ENCODE measurements around the gene PUM2.

PUM2 gene

DNA sequence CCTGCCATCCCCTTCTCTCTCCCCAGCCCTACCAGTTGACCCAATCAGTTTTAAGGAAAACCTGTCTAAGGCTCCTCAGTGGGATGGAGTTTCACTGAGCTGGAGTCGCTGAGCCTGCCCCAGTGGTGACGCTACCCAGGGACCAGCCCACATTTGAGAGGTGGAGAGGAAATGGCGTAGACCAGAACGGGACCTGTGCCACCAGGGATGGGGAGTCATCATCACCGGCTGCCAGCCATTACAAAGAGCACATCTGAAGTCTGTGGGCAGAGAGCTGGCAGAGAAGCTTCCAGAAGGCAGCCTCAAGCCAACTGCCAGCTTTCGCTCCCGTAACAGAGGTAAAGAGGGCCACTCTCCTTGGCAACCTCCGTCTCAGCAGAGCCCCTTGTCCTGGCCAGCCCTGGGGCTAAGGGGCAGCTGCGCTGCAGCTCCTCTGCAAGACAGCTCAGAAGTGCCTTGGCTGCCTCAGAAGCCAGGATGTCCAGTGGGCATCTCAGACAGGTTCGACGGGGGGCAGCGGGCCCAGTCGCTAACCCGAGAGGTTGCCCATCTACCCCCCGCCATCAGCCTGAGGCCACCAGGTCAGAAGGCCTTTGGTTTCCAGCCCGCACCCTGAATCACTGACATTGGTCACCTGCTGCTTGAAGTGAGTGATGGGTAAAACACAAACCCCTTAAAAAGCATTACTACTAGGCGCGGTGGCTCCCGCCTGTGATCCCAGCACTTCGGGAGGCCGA lies 141.1 kb downstream of the PUM2 start:
- DNase-seq (ENCODE audit: low read depth, low spot score), result no peak
- in situ Hi-C loops (cut with HindIII; ENCODE audit: low sequenced_read_pairs), result no loop called here
- H3K4me3 ChIP-seq (ENCODE audit: low read depth, low read length), result no peak overlapping the region
- TF ChIP-seq, protein P1, sequence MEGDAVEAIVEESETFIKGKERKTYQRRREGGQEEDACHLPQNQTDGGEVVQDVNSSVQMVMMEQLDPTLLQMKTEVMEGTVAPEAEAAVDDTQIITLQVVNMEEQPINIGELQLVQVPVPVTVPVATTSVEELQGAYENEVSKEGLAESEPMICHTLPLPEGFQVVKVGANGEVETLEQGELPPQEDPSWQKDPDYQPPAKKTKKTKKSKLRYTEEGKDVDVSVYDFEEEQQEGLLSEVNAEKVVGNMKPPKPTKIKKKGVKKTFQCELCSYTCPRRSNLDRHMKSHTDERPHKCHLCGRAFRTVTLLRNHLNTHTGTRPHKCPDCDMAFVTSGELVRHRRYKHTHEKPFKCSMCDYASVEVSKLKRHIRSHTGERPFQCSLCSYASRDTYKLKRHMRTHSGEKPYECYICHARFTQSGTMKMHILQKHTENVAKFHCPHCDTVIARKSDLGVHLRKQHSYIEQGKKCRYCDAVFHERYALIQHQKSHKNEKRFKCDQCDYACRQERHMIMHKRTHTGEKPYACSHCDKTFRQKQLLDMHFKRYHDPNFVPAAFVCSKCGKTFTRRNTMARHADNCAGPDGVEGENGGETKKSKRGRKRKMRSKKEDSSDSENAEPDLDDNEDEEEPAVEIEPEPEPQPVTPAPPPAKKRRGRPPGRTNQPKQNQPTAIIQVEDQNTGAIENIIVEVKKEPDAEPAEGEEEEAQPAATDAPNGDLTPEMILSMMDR (IDR thresholded peaks at IDR 0.05; ENCODE audit: low read depth, low read length), result no peak

DNA sequence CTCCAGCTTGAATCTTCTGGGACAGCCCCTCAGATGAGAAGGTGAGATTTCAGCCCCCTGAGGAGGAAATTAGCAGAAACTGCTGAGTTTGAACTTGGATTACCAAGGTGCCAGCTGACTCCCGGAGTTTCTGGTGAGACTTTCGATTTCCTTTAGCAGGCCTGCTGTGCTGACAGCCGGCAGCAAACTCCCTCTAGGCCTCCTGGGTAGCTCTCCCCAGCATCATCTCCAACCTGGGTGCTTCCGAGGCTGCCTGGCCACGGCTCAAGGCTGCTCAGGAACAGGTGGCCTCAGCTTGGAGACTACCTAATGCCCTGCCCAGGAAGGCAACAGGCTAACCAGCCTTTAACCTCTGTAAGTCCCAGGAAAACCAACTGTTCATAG lies 142.2 kb downstream of the PUM2 start:
- TF ChIP-seq, protein P1 (IDR thresholded peaks at IDR 0.05; ENCODE audit: low read depth, low read length), result no peak
- in situ Hi-C loops (cut with HindIII; ENCODE audit: low sequenced_read_pairs), result no loop called here
- no peak for DNase-seq (ENCODE audit: low read depth, low spot score)
- no peak overlapping the region for H3K4me3 ChIP-seq (ENCODE audit: low read depth, low read length)

DNA sequence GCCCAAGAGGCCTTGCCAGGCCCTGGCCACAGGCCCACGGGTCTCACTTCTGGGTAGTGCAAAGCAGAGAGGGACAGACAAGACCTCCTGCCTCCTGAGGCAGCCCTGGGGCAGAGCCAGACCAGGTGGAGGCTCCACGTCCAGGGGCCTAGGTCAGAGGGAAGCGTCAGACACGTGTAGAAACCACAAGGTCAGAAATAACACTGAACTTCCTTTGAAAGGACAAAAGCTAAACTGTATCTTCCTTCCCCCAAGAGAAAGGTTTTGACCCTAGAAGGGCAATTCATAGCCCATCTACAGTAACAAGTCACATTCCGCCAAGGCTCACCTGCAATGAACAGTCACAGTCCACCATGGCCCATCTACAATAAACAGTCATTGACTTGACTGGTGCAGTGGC lies 143.6 kb downstream of the PUM2 start:
- no peak overlapping the region for H3K4me3 ChIP-seq (ENCODE audit: low read depth, low read length)
- in situ Hi-C loops (cut with HindIII; ENCODE audit: low sequenced_read_pairs), result no loop called here
- TF ChIP-seq, protein P1 (IDR thresholded peaks at IDR 0.05; ENCODE audit: low read depth, low read length), result no peak
- no peak for DNase-seq (ENCODE audit: low read depth, low spot score)

DNA sequence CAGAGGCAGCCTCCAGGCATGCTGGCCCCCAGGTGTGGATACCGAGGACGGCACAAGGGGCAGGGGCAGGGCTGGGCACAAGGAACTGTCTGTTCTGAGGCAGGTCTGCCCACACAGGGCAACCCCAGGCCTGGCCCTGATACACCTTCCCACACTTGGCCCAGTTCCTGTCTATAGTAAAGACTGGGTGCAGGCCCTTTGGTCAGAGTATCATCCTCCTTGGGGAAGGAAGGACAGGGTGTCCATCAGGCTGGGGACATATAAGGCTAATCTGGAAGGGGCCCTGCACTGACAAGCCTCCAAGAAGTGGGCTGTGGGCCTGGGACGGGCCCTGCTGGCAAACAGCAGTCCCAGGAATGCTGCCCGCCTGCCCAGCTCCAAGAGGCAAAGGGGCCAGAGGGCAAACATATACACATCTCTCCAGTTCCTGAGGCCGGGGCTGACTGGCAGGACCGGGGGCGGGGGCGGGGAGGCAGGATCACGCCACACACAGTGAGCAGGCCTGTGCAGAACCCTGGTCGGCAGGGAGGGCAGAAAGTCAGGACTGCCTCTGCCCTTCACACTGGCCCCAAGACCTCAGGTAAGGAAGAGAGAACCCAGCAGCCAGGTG lies 144.6 kb downstream of the PUM2 start:
- in situ Hi-C loops (cut with HindIII; ENCODE audit: low sequenced_read_pairs), result no loop called here
- TF ChIP-seq, protein P1 (IDR thresholded peaks at IDR 0.05; ENCODE audit: low read depth, low read length), result no peak
- no peak for DNase-seq (ENCODE audit: low read depth, low spot score)
- no peak overlapping the region for H3K4me3 ChIP-seq (ENCODE audit: low read depth, low read length)

DNA sequence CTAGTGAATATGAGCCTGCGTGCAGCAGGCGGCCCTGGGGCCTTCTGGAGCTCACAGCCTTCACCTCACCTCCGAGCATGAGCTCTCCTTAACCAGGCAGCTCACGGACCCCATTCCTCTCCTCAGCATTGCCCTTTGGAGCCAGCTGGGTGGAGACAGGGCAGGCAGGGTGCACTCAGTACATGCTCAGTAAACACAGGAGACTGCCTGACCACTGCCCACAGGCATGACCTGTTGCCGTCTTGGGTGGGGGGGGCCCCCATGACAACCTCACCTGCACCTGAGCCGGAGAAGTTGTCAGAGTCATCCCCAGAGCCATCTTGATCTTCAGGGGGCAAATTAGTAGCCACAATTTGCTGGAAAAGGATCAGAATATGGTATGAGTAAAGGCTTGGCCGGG lies 145.6 kb downstream of the PUM2 start:
- in situ Hi-C loops (cut with HindIII; ENCODE audit: low sequenced_read_pairs), result no loop called here
- H3K4me3 ChIP-seq (ENCODE audit: low read depth, low read length), result no peak overlapping the region
- TF ChIP-seq, protein P1 (IDR thresholded peaks at IDR 0.05; ENCODE audit: low read depth, low read length), result no peak
- no peak for DNase-seq (ENCODE audit: low read depth, low spot score)

DNA sequence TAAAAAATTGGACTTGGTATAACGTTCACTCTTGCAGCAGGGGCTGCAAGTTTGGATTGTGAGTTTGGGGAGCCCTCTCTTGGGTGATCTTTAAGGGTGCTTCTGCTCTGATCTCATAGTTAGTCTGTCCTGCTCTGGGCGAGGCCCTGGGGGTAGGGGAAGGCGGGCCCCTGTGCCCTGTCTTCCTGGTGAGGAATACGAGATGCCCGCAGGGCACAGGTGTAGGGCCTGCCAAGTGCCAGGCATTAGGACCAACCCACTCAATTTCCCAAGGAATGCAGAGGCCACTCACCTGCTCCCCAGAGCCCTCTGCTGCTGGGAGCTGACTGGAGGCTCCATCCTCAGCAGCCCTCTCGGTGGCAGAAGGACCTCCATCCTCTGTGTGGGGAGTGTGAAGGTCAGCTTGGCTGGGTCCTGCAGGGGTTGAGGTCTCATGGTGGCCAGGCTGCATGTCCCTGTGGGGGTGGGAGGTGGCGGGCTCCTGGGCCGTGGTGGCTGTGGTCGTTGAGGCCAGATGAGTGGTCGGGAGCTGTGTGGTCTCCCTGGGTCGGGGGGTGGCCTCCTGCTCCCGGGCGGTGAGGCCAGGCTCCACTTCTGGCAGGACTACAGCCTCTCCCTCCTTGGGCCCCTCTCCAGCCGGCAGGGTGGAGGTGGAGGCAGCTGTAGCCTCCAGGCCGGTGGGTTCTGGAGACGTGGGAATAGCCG lies 147.0 kb downstream of the PUM2 start:
- in situ Hi-C loops (cut with HindIII; ENCODE audit: low sequenced_read_pairs), result no loop called here
- TF ChIP-seq, protein P1 (IDR thresholded peaks at IDR 0.05; ENCODE audit: low read depth, low read length), result no peak
- H3K4me3 ChIP-seq (ENCODE audit: low read depth, low read length), result no peak overlapping the region
- no peak for DNase-seq (ENCODE audit: low read depth, low spot score)
